GM06990 (cell line): Measurements from ENCODE around the gene SV2B.

Experiments
- DNase-seq: peaks from one replicate; pipeline ENCODE4 v3.0.0-alpha.2; 2011; ENCODE audit not compliant: insufficient read length; ENCODE audit errors: extremely low read depth
- H3K27me3 ChIP-seq: replicated peaks from 2 replicates; pipeline ENCODE4 v1.6.0; 2011; ENCODE audit warnings: low read length; ENCODE audit not compliant: control insufficient read depth, insufficient read depth
- H3K36me3 ChIP-seq: 2 replicates; pipeline ENCODE4 v1.5.1; 2011; ENCODE audit warnings: low read length; ENCODE audit not compliant: control insufficient read depth, insufficient read depth
- H3K4me3 ChIP-seq: replicated peaks from 2 replicates; pipeline ENCODE4 v1.5.1; 2011; ENCODE audit warnings: low read depth, mild to moderate bottlenecking, control low read depth, low read length
- TF ChIP-seq, protein P1 (sequence below): IDR thresholded peaks from 2 replicates; pipeline ENCODE4 v1.5.1; 2011; ENCODE audit warnings: low read length, control low read depth, mild to moderate bottlenecking, inconsistent platforms; ENCODE audit not compliant: insufficient read depth, poor library complexity, severe bottlenecking

Gene SV2B

DNA sequence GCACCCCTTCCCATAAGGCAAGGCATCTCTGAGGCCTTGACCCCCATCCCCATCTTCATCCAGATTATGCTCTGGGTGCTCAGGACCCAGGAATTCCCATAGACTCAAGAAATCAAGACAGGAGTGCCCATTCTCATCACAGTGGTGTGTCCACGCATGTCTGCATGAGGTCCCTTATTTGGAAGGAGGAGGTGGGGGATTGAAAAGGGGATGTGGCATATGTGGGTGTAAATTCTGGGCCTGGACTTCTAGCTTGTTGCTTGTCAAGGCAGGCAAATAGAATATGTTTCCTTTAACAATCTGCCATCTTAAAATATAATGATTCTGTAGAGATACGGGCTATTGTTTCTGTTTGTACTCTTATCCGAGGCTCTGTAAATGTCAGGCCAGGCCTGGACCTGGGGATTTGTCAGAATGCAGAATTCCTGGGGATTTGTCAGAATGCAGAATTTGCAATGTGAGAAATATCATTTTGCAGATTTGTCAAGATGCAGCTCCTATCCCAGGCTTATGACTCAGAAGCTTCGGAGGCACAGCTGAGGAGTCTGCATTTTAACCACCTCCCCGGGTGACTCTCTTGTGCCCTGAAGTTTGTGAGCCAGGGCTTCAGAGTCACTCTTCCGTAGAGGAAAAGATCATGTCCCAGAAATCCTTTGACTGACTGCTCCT, 157.8 kb downstream of the SV2B start:
- DNase-seq, result no peak
- no peak overlapping the region for H3K4me3 ChIP-seq
- TF ChIP-seq, protein P1, sequence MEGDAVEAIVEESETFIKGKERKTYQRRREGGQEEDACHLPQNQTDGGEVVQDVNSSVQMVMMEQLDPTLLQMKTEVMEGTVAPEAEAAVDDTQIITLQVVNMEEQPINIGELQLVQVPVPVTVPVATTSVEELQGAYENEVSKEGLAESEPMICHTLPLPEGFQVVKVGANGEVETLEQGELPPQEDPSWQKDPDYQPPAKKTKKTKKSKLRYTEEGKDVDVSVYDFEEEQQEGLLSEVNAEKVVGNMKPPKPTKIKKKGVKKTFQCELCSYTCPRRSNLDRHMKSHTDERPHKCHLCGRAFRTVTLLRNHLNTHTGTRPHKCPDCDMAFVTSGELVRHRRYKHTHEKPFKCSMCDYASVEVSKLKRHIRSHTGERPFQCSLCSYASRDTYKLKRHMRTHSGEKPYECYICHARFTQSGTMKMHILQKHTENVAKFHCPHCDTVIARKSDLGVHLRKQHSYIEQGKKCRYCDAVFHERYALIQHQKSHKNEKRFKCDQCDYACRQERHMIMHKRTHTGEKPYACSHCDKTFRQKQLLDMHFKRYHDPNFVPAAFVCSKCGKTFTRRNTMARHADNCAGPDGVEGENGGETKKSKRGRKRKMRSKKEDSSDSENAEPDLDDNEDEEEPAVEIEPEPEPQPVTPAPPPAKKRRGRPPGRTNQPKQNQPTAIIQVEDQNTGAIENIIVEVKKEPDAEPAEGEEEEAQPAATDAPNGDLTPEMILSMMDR, result no peak

GRCh38 chr15:91258415-91258759, 158.3 kb downstream of the SV2B start:
- no peak for DNase-seq
- no peaks in the 10 kb centered on the region for H3K36me3 ChIP-seq
- H3K27me3 ChIP-seq, result no peaks in the 10 kb centered on the region
- TF ChIP-seq, protein P1, result no peak
- H3K4me3 ChIP-seq, result no peak overlapping the region

More for the DNA sequence above, 157.8 kb downstream of the SV2B start:
- Histone ChIP-seq H3K36me3 (no peaks in the 10 kb centered on the region), H3K27me3 (no peaks in the 10 kb centered on the region)

- Histone ChIP-seq H3K36me3 (no peaks in the 10 kb centered on the region), H3K27me3 (no peaks in the 10 kb centered on the region), H3K4me3 (no peak overlapping the region)
- TF ChIP-seq, protein P1, result no peak
- DNase-seq, result no peak
These were observed 159.0 kb downstream of the SV2B start for GRCh38 chr15:91259077-91259476.

- no peaks in the 10 kb centered on the region for H3K27me3 ChIP-seq
- H3K4me3 ChIP-seq, result no peak overlapping the region
- TF ChIP-seq, protein P1, result no peak
- no peaks in the 10 kb centered on the region for H3K36me3 ChIP-seq
- DNase-seq, result no peak
These were observed 161.3 kb downstream of the SV2B start for GRCh38 chr15:91261345-91261744.

DNA sequence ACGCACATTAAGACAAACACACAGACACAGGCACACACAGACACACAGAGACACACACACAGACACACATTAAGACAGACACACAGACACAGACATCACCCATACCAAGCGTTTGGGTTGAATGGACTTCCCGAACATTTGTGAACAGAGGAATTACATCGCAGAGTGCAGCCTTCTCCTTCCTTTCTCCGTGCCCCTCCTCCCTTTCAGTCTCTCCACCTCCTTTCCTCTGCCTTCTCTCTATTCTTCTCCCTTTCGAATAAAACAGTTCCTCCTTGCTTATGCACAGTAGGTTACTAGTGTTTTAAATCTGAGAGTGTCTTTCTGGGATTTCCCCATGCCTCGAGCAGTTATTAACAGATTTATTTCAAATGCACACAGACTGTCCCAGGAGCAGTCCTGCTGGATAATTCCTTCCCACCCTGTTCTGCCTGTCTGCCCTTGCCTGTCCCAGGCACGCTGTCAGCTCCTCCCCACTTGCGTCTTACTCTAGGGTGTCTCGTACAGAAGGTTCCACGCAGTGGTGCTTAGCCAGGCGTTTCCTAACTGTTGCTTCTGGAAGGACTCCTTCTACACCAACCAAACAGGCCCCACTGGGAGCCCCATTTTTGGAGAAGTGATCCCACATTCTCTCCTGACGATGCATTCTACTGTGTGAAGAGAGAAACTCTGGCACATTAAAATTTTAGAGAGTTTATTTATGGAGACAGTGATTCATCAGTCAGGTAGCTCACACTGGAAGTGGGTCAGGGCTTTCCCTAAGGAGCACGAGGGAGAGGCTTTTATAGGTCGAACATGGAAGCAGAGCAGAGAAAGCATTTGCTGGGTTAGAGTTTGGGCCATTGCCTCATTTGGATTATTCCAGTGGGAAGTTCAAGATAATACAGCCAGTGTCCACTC, 163.8 kb downstream of the SV2B start:
- no peak for DNase-seq
- Histone ChIP-seq H3K36me3 (no peaks in the 10 kb centered on the region), H3K27me3 (no peaks in the 10 kb centered on the region), H3K4me3 (no peak overlapping the region)
- TF ChIP-seq, protein P1, result no peak
